ENCODE measurements around the gene SPATS2L.

DNA sequence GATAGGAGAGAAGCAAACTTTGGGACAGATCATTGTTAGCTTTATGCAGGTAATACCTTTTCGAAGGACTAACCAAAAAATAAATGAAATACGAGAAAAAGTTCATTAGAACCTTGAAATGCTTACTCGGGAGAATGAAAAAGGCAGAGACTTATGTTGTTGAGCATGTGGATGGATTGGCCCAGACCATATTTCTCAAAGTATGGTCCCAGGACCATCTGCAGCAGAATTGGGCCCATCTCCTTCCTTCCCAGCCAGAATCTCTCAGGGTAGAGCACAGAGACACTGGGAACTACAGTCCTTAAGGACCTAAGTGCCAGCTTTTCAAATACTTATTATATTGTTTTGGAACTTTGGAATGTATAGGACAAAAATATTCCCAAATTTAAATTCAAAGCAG, 152.6 kb downstream of the SPATS2L start:
- TF ChIP-seq POLR2AphosphoS5 (IDR thresholded peaks at IDR 0.05; ENCODE audit: low read depth) (no peak), STAT1 (IDR thresholded peaks at IDR 0.05; ENCODE audit: unreplicated experiment) (no peak)

Data from GM23338 (cell line).